Stimulated activated CD4-positive, alpha-beta T cell treated with anti-CD3 and anti-CD28 coated beads, Interleukin-12 subunit alpha, Interleukin-12 subunit beta, amount 100 ng/mL, for 4 hours (primary cell): ENCODE results near the gene CFAP92.

Experiments
- DNase-seq: peaks from one replicate; pipeline ENCODE4 v3.0.0-alpha.2; 2020

Gene CFAP92

DNA sequence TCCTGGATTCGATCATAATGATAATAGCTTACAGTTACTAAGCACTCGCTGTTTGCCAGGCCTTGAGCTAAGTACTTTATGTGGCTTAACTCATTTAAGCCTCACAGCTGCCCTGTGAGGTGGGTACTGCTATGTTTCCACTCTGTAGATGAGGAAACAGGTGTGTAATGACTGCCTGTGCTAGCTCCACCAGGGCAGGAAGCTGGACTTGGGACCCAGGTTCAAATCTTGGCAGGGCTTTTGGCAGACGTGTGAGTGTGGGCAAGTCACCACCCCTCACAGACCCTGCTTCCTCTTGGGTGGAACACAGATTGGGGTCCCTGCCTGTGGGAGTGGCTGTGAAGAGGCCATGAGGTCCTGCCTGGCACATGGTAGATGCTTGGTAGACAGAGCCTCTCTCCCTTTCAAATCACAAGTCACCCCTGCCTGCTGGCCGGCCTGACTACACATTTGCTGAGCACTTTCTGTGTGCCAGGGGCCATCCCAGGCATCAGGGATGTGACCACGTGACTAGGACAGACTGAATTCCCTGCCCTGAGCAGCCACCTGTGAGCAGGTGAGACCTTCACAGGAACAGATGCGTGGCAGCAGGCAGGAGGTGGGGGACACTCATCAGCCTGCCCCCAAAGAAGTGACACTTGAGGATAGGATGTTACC, 10.9 kb upstream of the CFAP92 start:
- DNase-seq: no peak

GRCh38 chr3:129003578-129004112, 9.8 kb upstream of the CFAP92 start:
- peak; percentile 45 for DNase-seq

DNA sequence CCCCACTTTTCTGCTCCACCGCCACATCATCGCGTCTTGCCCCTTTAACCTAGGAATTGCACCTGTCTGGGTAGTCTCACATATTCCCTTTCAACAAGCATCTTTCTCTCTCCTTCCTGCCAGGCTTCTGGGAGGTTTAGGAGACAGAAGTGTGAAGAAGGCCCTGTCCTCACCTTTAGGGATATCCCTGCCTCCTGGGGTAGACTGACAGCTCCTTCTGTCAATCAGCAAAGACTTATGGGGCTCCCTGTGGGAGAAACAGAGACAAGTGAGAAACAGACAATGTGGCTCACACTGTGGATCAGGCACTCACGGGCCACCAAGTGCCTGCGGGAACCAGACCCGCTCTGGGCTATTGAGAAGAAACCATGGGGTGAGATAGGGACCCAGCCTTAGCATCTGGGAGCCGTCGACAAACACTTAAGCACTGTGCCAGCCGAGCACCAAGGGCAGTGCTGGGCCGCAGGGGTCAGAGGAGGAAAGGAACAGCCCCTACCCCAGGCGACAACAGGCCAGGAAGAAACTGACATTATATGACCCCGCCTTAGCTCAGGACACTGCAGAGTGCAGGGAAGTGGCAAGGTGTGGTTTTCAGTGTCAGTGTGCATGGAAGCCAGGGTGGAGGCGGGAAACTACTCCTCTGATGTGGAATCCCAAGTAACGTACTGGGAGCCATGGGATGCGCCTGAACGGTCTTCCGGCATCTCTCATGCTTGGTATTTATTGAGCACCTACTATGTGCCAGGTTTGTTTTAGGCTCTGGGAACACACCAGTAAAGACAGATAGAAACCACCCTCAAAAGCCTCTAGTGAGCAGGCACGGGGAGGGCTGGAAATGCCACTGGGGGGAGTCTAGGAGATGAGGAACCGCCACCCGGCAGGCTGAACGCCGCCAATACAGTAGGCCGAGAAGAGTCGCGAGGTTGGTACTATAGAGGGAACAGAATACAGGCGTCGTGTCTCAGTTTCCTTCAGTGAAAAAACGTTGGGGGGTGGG, 9.0 kb upstream of the CFAP92 start:
- DNase-seq: no peak

DNA sequence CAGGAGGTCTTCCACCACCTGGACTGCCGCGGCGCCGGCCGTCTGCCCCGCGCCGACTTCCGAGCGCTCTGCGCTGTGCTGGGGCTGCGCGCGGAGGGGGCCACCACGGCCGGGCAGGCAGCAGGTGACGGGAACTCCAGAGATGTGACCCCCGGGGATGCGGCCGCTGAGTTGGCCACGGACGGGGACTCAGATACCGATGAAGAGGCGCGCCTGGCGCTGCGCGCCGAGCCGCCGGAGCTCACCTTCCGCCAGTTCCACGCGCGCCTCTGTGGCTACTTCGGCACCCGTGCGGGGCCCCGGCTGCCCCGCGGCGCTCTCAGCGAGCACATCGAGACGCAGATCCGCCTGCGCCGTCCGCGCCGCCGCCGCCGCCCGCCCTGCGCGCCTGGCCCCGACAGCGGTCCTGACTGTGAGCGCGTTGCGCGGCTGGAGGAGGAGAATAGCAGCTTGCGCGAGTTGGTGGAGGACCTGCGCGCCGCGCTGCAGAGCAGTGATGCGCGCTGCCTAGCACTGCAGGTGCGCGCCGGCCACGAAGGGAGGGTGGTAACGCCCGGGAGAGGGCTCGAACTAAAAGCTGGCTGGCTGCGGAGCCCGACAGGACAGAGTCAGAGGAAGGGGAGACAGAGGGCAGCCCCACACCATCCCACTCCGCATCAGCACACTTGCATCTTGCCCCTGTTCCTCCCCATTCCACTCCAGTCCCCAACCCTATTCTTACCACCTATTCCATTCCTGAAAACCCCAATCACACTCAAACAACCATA, 8.1 kb upstream of the CFAP92 start:
- peak; percentile 32 for DNase-seq

DNA sequence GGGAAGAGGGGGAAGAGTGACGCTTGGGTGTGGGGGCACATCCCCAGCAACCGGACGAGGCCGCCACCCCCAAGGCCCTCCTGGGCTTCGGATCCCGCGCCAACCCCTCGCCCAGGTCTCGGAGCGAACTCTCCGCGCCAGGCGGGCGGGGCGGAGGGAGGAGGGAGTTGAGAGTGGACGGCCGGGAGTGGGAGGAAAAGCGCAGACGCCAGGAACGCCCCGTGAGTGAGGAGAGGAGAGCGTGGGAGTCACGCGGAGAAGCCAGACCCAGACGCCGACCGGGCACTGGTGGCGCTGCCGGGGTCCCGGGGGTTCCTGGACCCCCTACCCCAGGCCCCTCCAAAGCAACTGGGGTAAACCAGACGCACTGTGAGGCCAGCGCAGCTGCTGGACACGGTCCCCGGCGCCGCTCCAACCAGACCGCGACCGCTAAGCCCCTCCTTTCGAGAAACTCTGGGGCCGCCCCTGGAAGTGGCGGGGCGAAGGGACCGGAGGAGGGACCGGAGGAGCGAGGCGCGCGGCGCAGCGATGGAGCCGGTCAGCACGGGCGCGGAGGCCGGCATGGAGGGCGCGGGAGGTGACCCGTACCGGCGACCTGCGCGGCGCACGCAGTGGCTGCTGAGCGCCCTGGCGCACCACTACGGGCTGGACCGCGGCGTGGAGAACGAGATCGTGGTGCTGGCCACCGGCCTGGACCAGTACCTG, 7.4 kb upstream of the CFAP92 start, which contains the start of gene EFCC1:
Gene EFCC1 (plus strand): TSS at position 204 of the 705 bp plus-strand sequence. CDS start 325 bp downstream, at position 529.
- DNase-seq: no peak

- no peak for DNase-seq
Measured at GRCh38 chr3:129000742-129001100, 6.8 kb upstream of the CFAP92 start.

- no peak for DNase-seq
Measured at GRCh38 chr3:128999102-128999501, 5.2 kb upstream of the CFAP92 start.

DNA sequence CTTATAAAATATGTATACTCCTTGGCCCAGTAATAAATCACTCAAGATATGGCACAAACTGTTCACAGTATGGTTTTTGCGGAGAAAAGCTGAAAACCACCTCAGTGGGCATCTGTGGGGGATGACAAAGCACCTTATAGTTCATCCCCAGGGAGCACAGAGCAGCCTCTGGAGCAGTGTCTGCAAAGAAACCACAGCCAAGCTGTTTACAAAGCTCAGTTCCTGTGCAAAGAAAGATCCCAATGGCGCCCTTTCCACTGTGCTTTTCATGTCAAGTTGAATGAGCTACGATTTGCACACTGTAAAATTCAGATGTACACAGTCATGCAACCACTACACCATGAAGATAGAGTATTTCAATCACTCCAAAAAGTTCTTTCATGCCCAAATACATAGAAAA, 4.7 kb upstream of the CFAP92 start:
- DNase-seq: no peak

DNA sequence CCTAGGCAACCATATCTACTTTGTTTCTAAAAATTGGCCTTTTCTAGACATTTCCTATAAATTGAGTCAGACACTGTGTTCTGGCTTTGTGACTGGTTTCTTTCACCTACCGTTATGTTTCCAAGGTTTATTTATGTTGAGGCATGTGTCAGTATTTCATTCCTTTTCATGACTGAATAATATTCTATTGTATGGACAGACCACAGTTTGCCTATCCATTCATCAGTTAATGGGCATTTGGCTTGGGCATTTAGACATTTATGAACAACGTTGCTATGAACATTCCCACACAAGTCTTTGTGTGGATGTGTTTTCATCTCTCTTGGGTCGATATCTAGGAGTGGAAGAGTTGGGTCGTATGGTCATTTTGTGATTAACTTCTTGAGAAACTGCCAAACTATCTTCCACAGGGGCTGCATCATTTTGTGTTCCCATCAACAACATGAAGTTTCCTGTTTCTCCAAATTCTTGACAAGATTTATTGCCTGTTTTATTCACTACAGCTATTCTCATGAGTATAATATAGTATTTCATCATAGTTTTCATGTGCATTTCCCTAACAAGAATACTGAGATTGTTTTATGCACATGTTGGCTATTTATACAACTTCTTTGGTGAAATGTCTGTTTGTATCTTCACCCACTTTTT, 3.7 kb upstream of the CFAP92 start:
- DNase-seq: no peak

DNA sequence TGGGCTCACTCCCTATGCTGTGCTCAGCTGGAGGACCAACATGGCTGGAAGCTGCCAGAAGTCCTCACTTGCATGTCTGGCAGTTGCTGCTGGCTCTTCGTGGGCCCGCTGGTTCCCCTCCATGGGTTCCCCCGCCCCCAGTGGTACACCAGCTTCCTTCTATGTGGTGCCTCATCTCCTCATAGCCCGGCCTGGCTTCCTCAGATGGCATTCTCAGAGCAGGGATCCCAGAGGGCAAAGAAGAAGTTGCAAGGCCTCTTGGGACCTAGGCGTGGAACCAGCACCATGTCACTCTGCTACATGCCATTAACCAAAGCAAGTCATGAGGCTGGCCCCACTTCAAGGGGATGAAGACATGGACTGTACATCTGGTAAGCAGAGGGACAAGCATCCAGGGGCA, 2.9 kb upstream of the CFAP92 start:
- no peak for DNase-seq

- no peak for DNase-seq
Measured at GRCh38 chr3:128996200-128996599, 2.3 kb upstream of the CFAP92 start.

- no peak for DNase-seq
Measured at GRCh38 chr3:128995737-128996136, 1.9 kb upstream of the CFAP92 start.

DNA sequence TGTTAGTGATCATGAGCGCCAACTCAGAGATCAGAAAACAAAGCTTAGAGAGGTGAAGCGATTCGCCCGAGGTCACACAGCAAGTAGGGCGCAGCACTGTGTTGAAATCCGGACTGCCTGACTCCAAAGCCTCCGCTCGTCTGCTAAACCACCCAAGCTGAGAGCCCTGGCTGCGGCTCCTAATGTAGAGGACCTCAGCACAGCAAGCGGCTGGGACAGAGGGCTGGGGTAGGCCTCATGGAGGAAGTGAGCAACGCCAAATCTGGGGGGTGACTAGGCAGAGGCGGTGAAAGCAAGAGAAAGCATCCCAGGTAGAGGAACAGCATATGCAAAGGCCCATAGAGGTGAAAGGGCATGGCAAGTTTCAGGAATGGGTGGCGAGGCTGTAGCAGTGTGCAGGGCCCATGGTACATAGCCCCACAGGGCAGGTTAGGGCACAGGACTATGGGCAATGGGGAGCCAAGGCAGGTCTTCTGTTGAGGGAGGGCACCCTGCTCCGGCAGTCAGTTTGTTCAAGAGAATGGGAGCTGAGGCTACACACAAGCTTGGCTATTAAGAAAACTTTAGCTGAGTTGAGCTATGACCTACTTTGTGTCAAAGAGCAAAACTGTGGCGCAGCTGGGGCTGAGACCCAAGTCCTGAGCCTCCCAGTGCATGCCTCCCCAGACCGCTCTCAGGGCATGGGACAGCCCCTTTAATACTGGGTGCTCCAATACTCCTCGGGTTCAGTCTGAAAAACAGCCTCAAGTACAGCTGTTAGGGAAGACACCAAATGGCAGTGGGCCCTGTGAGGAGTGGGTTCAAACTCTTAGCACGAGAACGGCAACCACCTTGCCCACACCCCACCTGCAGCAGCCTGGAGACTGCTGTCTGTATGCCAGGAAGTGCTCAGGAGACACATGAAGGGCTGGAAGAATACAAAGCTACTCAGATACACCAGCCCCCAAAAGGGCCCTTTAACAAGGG, 988 bp upstream of the CFAP92 start:
- DNase-seq: no peak

DNA sequence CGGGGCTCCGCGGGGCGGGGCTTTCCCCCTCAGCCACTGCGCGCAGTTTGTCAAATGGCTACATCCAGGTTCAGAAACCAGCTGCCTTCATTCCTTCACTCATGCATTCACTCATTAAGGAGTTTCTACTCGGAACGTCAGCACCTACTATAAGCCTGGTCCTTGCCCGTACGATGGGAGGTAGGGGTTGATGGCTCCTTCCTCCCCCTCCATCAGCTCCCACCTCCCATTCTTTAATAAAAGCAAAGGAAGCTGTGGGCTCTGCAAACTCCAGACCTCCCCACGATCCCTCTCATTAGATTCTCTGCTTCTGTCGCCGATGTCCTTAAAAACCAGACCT, 267 bp upstream of the CFAP92 start:
- no peak for DNase-seq

DNA sequence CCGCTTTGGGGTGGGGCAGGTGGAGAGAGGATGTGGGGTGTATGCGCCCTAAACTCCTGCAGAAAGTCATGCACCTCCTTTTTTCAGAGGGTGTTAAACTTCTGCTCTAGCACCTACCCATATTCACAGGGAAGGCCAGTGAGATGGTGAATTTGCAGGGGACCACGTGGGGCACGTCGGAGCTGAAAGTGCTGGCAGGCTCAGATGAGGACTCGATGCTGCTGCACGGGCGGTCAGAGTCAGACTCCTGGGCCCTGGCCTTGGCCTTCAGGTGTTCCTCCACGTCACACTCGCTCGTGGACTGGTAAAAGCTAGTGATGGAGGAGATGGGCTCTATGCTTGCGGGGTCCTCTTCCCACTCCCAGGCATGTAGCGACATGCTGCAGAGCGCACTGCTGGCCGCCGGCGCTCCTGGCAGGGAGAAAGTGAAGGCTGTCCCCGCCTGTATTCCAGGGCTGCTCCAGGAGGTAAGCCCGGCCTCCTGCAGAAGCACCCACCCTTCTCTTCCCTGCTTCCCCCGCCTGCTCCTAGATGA, 883 bp downstream of the CFAP92 start:
- no peak for DNase-seq

DNA sequence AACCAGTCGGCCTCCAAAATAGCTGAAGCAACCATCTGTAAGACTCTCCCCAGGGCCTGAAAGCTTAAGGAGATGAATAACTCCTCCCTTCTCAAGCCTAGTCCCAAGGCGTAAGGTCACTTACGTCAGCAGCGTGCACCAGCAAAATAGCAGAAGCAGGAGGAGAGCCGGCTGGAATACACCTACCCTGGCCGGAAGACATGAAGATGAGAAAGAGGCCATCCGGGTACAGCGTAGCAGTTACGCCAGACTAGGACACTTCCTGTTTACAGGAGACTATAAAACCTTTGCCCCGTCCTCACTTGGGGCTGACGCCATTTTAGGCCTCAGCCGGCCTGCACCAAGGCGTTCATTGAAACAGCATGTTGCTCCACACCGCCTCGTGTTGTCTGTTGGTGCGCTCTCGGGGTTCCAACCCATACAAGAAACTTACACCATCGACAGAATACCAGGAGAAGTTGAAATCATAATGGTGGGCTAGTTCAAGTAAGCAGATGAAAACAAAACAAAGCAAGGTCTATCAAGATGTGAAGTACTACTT, 2.5 kb downstream of the CFAP92 start:
- DNase-seq: no peak

- DNase-seq: no peak
Measured at GRCh38 chr3:128988286-128988685, 5.6 kb downstream of the CFAP92 start.

DNA sequence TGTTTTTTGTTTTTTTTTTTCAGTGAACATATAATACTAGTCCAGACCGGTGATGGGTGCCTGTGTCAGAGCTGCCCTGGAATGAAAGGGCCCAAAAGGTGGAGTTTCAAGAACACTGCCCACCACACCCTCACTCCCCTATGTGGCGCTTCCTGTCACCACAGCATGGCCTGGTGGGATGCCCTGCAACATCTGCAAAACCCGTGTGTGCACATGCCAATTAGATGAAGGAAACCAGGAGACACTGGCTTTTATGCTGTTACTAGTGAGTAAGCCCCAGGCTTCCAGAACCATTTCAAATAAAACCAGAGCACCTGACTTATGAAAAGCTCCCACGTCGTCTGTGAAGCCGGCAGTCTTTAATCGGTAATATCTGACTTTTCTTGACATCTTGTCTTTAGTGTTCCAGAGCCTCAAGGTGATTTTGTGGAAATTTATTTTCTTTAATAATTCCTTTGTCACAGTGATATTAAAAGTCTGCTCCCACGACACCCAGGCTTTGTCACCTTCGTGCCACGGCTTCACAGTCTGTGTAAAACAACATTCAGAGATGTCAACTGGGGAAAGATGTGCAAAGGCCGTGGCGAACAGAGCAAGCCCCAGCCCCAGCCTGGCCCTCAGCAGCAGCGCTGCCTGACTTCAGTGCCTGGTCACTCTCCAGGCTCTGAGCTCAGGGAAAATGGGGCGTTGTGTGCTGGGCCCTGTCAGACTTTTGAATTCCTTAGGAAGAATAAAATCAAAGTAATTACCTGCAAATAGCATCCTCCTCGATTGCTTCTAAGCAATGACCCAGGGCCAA, 6.4 kb downstream of the CFAP92 start:
- DNase-seq: no peak

GRCh38 chr3:128984596-128984995, 9.3 kb downstream of the CFAP92 start:
- DNase-seq: no peak
